Endodermal cell (in vitro differentiated cells): ENCODE data around the gene PCOLCE2. TPM values are rescaled to one million over a fixed set of nuclear protein-coding genes. Genes with fewer than 3 reads are reported as not detected.

Experiments
- DNase-seq: peaks from one replicate; pipeline ENCODE4 v3.0.0-alpha.2; 2017
- H3K27ac ChIP-seq: 2 replicates; pipeline ENCODE4 v1.5.1; 2013; ENCODE audit warnings: mild to moderate bottlenecking, low read depth, low read length, moderate library complexity
- H3K27me3 ChIP-seq: 2 replicates; pipeline ENCODE4 v1.6.1; 2013; ENCODE audit warnings: mild to moderate bottlenecking, low read length, moderate library complexity; ENCODE audit not compliant: insufficient read depth, control insufficient read depth, poor library complexity, severe bottlenecking
- H3K36me3 ChIP-seq: 2 replicates; pipeline ENCODE4 v1.7.0; 2013; ENCODE audit warnings: mild to moderate bottlenecking, low read length, moderate library complexity; ENCODE audit not compliant: control insufficient read depth, insufficient read depth
- H3K4me1 ChIP-seq: one replicate; pipeline ENCODE4 v1.7.0; 2013; ENCODE audit warnings: low read length; ENCODE audit not compliant: control insufficient read depth, insufficient read depth
- H3K4me3 ChIP-seq: 2 replicates; pipeline ENCODE4 v1.5.1; 2013; ENCODE audit warnings: mild to moderate bottlenecking, low read length, moderate library complexity
- H3K9ac ChIP-seq: 2 replicates; pipeline ENCODE4 v1.6.1; 2013; ENCODE audit warnings: mild to moderate bottlenecking, low read length, moderate library complexity; ENCODE audit not compliant: poor library complexity, severe bottlenecking; ENCODE audit errors: extremely low read depth
- H3K9me3 ChIP-seq: 2 replicates; pipeline ENCODE4 v1.6.1; 2013; ENCODE audit warnings: mild to moderate bottlenecking, low read length, moderate library complexity; ENCODE audit not compliant: control insufficient read depth
- H3K27ac Mint-ChIP-seq: 2 replicates; pipeline ENCODE4 v1.8.0; 2020; ENCODE audit warnings: mixed read lengths
- H3K27me3 Mint-ChIP-seq: 2 replicates; pipeline ENCODE4 v1.8.0; 2021; ENCODE audit warnings: mild to moderate bottlenecking, mixed read lengths; ENCODE audit not compliant: insufficient read depth
- H3K36me3 Mint-ChIP-seq: 2 replicates; pipeline ENCODE4 v1.8.0; 2020; ENCODE audit warnings: low read depth, mixed read lengths
- H3K4me1 Mint-ChIP-seq: 2 replicates; pipeline ENCODE4 v1.8.0; 2020; ENCODE audit warnings: mixed read lengths
- H3K4me3 Mint-ChIP-seq: 2 replicates; pipeline ENCODE4 v1.8.0; 2020; ENCODE audit warnings: mild to moderate bottlenecking, moderate library complexity, mixed read lengths
- H3K9me3 Mint-ChIP-seq: 2 replicates; pipeline ENCODE4 v1.8.0; 2020; ENCODE audit warnings: mild to moderate bottlenecking, mixed read lengths
- CTCF ChIP-seq: fragments of 200-600 bp; sonication (generic); conservative IDR thresholded peaks from 2 replicates; pipeline ENCODE4 v1.5.0; 2021; ENCODE audit warnings: antibody characterized with exemption, mild to moderate bottlenecking
- WGBS, 2 experiments: methylation state at CpG; one replicate each; pipeline versions ENCODE4 v1.1.5 to v1.1.7; 2013; ENCODE audit warnings: missing lambda C conversion rate in 2 of 2, mixed read lengths in 1 of 2; ENCODE audit not compliant: insufficient coverage in 1 of 2, insufficient read length in 1 of 2; 5-methylcytosine and 5-hydroxymethylcytosine counted together
- total RNA-seq, 2 donors: library from RNA; stranded (reverse); fragmentation: NEBNext Ultra II Directional in 1 of 2; extraction: Animal tissue kit (Norgen Biotek cat#: 25700) in 1 of 2; gene quantifications; 2 replicates in 1 of 2; 3 replicates in 1 of 2; pipeline ENCODE4 v1.2.1, GENCODE V29; 2021

PCOLCE2 gene
- total RNA-seq, 2 donors from 2014 or later: 17.0 to 18.0 TPM

DNA sequence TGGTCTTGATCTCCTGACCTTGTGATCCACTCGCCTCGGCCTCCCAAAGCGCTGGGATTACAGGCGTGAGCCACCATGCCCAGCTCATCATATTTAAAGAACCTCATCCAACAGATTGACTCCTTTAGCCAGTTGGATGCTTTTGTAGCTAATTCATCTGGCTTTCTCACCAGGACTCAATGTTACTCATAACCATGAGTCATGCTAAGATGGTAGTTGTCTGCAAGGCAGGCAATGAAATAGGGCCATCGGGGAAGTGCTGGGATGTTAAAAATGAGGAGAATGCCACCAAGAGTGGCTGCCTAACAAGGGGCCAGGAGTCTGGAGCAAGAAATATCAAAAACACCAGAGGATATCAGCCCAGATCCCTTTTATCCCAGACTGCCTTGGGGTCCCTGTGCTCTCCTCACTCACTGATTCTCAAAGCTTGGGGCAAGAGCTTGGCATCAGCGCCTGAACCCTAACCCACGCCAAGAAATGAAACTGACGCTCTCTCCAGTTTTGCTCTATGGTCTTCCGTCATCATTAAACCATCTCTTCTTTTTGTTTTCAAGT is 7.4 kb upstream of the PCOLCE2 start:
- Mint-ChIP-seq H3K4me3 (no peak overlapping the region), H3K4me1 (peaks cover 16% of the 10 kb centered on the region), H3K27me3 (no peaks in the 10 kb centered on the region), H3K36me3 (no peaks in the 10 kb centered on the region), H3K9me3 (peaks cover 3% of the 10 kb centered on the region), H3K27ac (no peak overlapping the region)
- no peak overlapping the region for H3K9ac ChIP-seq
- no peak for DNase-seq
- H3K4me3 ChIP-seq: no peak overlapping the region
- TF ChIP-seq CTCF: no peak
- H3K27me3 ChIP-seq: no peaks in the 10 kb centered on the region
- H3K9me3 ChIP-seq: no peaks in the 10 kb centered on the region
- no peaks in the 10 kb centered on the region for H3K36me3 ChIP-seq
- H3K27ac ChIP-seq: no peak overlapping the region
- no peaks in the 10 kb centered on the region for H3K4me1 ChIP-seq
- WGBS, 2 experiments: 90% methylated on average over 9 of the region's 9 CpGs

DNA sequence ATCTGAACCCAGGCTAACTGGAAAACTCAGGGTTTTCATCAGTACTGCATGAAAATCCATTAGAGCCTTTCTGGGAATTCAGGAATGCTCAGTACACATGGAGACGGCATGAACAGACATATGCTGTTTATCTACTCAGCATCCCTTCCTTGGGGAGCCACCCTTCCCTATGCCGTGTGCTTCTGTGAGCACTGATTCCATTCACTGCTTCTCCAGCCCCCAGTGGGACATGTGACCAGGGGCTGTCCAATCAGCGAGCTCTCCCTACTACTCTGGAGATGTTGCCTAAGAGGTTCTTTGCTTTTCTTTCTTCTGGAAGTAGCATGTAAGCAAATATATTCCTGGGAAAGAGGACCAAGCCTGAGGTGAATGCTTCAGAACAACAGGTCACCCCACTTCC is 5.6 kb upstream of the PCOLCE2 start:
- DNase-seq: no peak
- Mint-ChIP-seq H3K36me3 (no peaks in the 10 kb centered on the region), H3K27ac (no peak overlapping the region), H3K9me3 (peaks cover 3% of the 10 kb centered on the region), H3K4me3 (no peak overlapping the region), H3K4me1 (peaks cover 18% of the 10 kb centered on the region), H3K27me3 (peaks cover 9% of the 10 kb centered on the region)
- peaks cover 10% of the 10 kb centered on the region for H3K27me3 ChIP-seq
- H3K27ac ChIP-seq: no peak overlapping the region
- H3K36me3 ChIP-seq: no peaks in the 10 kb centered on the region
- no peak overlapping the region for H3K4me3 ChIP-seq
- WGBS, 2 experiments: 93 to 100% methylated on average over 1 to 3 of the region's 3 CpGs
- no peaks in the 10 kb centered on the region for H3K9me3 ChIP-seq
- TF ChIP-seq CTCF: no peak
- H3K9ac ChIP-seq: no peak overlapping the region
- no peaks in the 10 kb centered on the region for H3K4me1 ChIP-seq

DNA sequence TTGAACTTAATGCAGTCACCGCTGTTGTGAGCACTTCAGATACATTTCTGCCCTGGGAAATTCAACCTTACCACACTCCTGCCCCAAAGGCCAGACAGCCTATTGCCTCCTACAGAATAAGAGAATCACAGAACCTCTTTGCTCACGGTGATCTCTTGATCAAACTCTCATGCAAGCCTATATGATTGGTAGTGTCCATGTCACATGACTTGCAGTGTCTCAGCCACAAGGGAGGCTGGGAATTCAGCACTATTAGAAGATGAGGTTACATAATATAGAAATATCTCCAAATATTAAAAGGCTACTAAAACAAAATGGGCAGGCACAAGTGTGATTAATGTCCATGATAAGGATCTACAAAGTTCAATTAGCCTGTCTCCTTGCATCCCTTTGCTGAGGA is 3.8 kb upstream of the PCOLCE2 start:
- H3K4me3 ChIP-seq: no peak overlapping the region
- no peaks in the 10 kb centered on the region for H3K36me3 ChIP-seq
- no peak overlapping the region for H3K9ac ChIP-seq
- no peak overlapping the region for H3K27ac Mint-ChIP-seq
- H3K27me3 ChIP-seq: peaks cover 14% of the 10 kb centered on the region
- 80 to 94% methylated on average over 1 to 2 of the region's 2 CpGs for WGBS, 2 experiments
- H3K4me1 ChIP-seq: no peaks in the 10 kb centered on the region
- no peak for TF ChIP-seq CTCF
- H3K36me3 Mint-ChIP-seq: no peaks in the 10 kb centered on the region
- peaks cover 12% of the 10 kb centered on the region for H3K27me3 Mint-ChIP-seq
- H3K4me3 Mint-ChIP-seq: no peak overlapping the region
- no peak overlapping the region for H3K27ac ChIP-seq
- H3K9me3 Mint-ChIP-seq: peaks cover 3% of the 10 kb centered on the region
- H3K4me1 Mint-ChIP-seq: peaks cover 20% of the 10 kb centered on the region
- DNase-seq: no peak
- H3K9me3 ChIP-seq: no peaks in the 10 kb centered on the region
